ENCODE results near the gene HSPB2. TPM values are rescaled to one million over a fixed set of nuclear protein-coding genes. Genes with fewer than 3 reads are reported as not detected.
"Not testable (repeated sequence)": the region's sequence is repeated elsewhere in the genome, so short reads cannot be mapped to it uniquely, and the experiment has no call there.

HSPB2 gene
- total RNA-seq, 1 experiment from 2014 or later: not detected

- DNase-seq (ENCODE audit: low spot score): peak; percentile 16
These were observed 1.5 kb downstream of the HSPB2 start for GRCh38 chr11:111913997-111914396.

GRCh38 chr11:111916768-111917167 is 4.2 kb downstream of the HSPB2 start:
- DNase-seq (ENCODE audit: low spot score): no peak

- no peak for DNase-seq (ENCODE audit: low spot score)
These were observed 4.8 kb downstream of the HSPB2 start for GRCh38 chr11:111917312-111917711.

GRCh38 chr11:111917788-111918187 is 5.3 kb downstream of the HSPB2 start:
- DNase-seq (ENCODE audit: low spot score): no peak

GRCh38 chr11:111918390-111919256 is 6.1 kb downstream of the HSPB2 start, which contains the start of gene C11orf52:
Gene C11orf52, plus strand, starts transcription at chr11:111918913. Its CDS starts 60 bp downstream, at chr11:111918973.
- DNase-seq (ENCODE audit: low spot score): no peak

- no peak for DNase-seq (ENCODE audit: low spot score)
These were observed 8.4 kb downstream of the HSPB2 start for GRCh38 chr11:111920908-111921307.

GRCh38 chr11:111921541-111922230 is 9.2 kb downstream of the HSPB2 start:
- DNase-seq (ENCODE audit: low spot score): no peak

- DNase-seq (ENCODE audit: low spot score): no peak
These were observed 10.3 kb downstream of the HSPB2 start for GRCh38 chr11:111922803-111923202.

GRCh38 chr11:111923351-111923788 is 10.8 kb downstream of the HSPB2 start:
- no peak for DNase-seq (ENCODE audit: low spot score)

- DNase-seq (ENCODE audit: low spot score): no peak
These were observed 11.4 kb downstream of the HSPB2 start for GRCh38 chr11:111923951-111924350.

GRCh38 chr11:111925953-111926352 is 13.4 kb downstream of the HSPB2 start:
- DNase-seq (ENCODE audit: low spot score): no peak

- peak; percentile 81 for DNase-seq (ENCODE audit: low spot score)
These were observed 14.2 kb downstream of the HSPB2 start for GRCh38 chr11:111926505-111927391.

- DNase-seq (ENCODE audit: low spot score): no peak
These were observed 17.9 kb downstream of the HSPB2 start for GRCh38 chr11:111930472-111930871.

- DNase-seq (ENCODE audit: low spot score): no peak
These were observed 20.0 kb downstream of the HSPB2 start for GRCh38 chr11:111932611-111932950.

- not testable (repeated sequence) for DNase-seq (ENCODE audit: low spot score)
These were observed 20.6 kb downstream of the HSPB2 start for GRCh38 chr11:111933176-111933575.

GRCh38 chr11:111933872-111934271 is 21.3 kb downstream of the HSPB2 start:
- DNase-seq (ENCODE audit: low spot score): no peak

GRCh38 chr11:111934306-111934705 is 21.8 kb downstream of the HSPB2 start:
- DNase-seq (ENCODE audit: low spot score): no peak

GRCh38 chr11:111935317-111936039 is 22.9 kb downstream of the HSPB2 start:
- DNase-seq (ENCODE audit: low spot score): no peak

- no peak for DNase-seq (ENCODE audit: low spot score)
These were observed 23.6 kb downstream of the HSPB2 start for GRCh38 chr11:111936040-111936540.

GRCh38 chr11:111937461-111937769 is 24.9 kb downstream of the HSPB2 start:
- no peak for DNase-seq (ENCODE audit: low spot score)

- DNase-seq (ENCODE audit: low spot score): no peak
These were observed 25.3 kb downstream of the HSPB2 start for GRCh38 chr11:111937844-111938243.
